SIG-M5 treated with dmso at 0.1 percent for 504 hours (cell line): Measurements from ENCODE around the gene RSPH6A.

Experiments
- DNase-seq: peaks from one replicate; lab custom pipeline; 2025; ENCODE audit not compliant: unreplicated experiment; lab: John Stamatoyannopoulos, UW

The RSPH6A gene

DNA sequence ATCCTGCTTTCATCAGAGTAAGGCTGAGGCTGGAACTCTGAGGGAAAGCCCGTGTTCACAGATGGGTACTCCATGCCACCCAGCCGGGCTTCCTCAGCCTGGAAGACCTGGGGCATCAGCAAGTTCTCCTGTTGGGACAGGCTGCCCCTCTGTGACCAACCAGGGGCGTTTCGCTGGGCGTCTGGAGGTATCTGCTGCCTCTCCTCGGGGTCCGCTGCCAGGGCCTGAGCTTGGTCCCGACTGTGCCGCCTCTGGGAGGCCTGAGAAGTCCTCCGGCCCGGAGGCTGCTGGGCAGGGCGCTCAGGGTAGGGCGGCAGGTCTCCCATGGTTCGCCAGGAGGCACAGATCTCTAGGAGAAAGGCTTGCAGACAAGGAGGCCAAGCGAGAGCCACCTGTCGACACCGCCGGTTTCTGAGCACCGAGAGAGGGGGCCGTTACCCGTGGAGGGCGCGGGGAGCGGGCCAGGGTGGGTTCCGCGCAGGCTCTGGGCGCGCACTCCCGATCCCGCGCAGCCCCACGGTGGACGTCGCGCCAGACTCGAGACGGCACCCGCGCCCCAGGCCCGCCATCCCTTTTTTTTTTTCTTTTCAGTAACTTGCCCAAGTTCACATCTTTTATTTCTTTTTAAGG lies at the start of gene RSPH6A:
TSS of gene RSPH6A (minus strand) at position 458 of the 630 bp plus-strand sequence. CDS start at position 326, 132 bp downstream.
- DNase-seq: no peak

- DNase-seq: no peak
These were observed 49.5 kb upstream of the RSPH6A start for GRCh38 chr19:45864629-45865082.

GRCh38 chr19:45863840-45864628 lies 48.9 kb upstream of the RSPH6A start, which contains the start of gene FOXA3:
Gene FOXA3 (plus strand): TSS chr19:45864326. CDS start chr19:45864457, 131 bp downstream.
- peak; percentile 34 for DNase-seq

DNA sequence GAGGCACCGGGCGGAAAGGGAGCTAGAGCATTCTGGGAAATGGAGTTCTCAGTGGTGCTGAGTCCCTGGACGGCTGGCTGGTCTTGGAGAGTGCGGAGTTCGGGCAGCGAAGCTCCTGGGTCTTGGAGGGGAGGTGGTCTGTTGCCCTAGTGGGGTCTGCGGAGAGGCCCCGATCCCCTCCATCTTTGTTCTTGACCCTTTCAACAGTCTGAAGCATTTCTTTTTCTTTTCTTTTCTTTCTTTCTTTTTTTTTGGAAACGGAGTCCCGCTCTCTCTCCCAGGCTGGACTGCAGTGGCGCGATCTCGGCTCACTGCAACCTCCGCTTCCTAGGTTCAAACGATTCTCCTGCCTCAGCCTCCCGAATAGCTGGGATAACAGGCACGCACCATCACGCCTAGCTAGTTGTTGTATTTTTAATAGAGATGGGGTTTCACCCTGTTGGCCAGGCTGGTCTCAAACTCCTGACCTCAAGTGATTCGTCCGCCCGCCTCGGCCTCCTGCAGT lies 48.3 kb upstream of the RSPH6A start:
- no peak for DNase-seq

DNA sequence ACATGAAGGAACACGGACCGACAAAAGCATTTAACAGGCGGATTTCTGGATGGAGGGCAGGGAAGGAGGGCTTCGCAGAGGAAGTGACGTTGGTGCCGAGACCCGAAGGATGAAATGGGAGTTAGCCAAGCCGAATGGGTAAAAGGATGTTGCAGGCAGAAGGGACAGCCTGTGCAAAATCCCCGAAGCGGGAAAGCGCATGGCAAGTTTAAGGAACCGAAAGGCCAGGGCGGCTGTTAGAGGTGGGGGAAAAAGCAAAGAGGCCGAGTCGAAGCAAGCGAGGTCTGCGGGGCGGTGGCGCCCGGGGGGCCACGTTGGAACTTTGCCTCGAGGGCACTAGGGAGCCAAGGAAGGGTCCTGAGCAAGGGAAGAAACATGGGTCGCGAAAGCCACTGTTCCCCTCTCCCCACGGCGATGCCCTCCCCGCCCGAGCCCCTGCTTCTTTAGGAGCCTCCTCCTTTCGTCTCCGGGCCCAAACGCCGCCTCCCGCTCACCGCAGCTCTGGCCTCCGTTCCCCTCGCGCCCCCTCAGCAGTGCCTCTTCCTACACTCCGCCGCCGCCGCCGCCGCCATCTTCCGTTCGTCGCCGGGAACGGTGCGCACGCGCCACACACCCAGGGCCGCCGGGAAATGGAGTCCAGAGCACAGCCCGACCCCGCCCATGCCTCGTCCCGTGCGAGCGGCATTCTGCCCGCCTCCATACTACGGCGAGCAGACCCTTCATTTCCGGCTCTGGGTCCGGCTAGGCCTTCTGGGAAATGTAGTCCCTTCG lies 47.6 kb upstream of the RSPH6A start, which contains the start of gene SYMPK:
TSS of gene SYMPK (minus strand) at position 584 of the 771 bp plus-strand sequence. CDS start 8,652 bp downstream, outside the sequence.
- DNase-seq: peak; percentile 97

DNA sequence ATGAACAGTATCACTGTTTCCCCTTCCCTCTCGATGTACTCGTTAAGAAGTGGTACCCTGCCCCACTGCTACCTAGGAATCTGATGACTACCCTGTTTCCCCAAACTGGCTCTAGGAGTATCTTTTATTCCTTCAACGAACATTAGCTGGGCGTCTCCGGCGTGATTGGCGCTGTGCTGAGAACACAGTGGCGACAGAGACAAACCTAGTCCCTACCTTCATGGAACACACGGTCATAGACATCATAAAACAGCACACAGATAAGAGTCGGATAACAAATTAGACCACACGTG lies 47.1 kb upstream of the RSPH6A start:
- no peak for DNase-seq

GRCh38 chr19:45860359-45861259 lies 45.5 kb upstream of the RSPH6A start:
- no peak for DNase-seq

- DNase-seq: no peak
These were observed 39.2 kb upstream of the RSPH6A start for GRCh38 chr19:45854167-45854778.

DNA sequence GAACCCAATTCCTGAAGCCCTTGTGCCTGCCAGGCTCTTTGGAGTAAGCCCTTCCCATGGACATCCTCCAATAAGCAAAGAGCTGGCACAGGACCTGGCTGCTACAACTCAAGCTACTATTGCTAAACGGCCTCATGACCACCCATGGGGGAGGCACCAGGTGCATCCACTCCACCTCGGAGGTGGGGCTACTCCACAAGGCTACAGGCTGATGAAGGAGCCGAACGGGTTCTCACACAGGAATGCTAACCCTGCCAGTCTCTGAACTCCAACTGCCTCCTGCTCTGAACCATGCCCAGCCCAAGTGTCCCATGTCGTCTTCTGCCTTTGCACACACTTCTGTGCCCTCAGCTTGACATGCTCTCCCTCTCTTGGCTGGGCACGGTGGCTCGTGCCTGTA lies 37.9 kb upstream of the RSPH6A start:
- no peak for DNase-seq

- DNase-seq: no peak
These were observed 37.1 kb upstream of the RSPH6A start for GRCh38 chr19:45852145-45852750.

GRCh38 chr19:45848922-45849321 lies 33.8 kb upstream of the RSPH6A start:
- DNase-seq: no peak

GRCh38 chr19:45847663-45848062 lies 32.6 kb upstream of the RSPH6A start:
- DNase-seq: no peak

DNA sequence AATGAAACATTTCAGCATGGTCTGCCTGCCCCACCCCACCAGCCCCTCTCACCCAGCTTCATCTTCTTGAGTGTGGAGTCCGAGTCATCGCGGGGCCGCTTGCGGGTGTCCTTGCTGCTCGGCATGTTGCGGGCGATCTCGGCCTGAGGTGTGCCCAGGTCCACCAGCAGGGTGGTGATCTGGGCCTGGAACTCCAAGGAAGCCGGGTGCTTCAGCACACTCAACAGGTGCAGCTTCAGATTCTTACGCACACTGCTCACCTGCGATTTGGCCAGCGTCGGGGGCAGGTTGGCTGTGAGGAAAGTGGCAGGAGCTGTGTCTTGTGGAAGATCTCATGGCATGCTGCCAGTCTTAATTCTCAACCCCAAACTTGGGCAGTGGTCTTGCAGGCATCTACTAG lies 27.1 kb upstream of the RSPH6A start:
- DNase-seq: no peak

DNA sequence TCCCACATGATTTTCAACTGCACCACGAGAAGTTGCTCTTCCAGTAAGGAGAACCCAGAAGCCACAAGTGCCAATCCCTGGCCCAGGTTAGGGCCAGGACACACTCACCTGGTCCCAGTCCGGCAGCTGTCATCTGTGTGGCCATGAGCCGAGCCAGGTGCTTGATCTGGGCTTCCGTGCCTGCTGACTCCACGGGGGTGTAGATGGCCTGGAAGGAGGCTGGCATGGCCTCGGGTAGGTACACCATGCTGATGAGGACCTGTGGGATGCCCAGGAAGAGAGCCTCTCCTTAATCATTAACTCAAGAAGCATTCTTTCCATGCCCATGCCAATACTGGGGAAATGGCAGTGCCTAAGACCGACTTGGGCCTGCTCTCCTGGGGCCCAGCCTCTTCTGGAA lies 19.9 kb upstream of the RSPH6A start:
- DNase-seq: no peak

- DNase-seq: no peak
These were observed 13.8 kb upstream of the RSPH6A start for GRCh38 chr19:45828945-45829344.

GRCh38 chr19:45828523-45828922 lies 13.4 kb upstream of the RSPH6A start:
- DNase-seq: no peak

- no peak for DNase-seq
These were observed 12.5 kb upstream of the RSPH6A start for GRCh38 chr19:45827459-45828093.

- DNase-seq: no peak
These were observed 11.8 kb upstream of the RSPH6A start for GRCh38 chr19:45826934-45827333.
